Activated T-cell treated with anti-CD3 and anti-CD28 coated beads for 48 hours (primary cell): ENCODE data around the gene KCNQ1.

ENCODE experiments used
- DNase-seq: peaks from one replicate; pipeline ENCODE4 v3.0.0-alpha.2; 2020; ENCODE audit warnings: low read depth

KCNQ1 gene

GRCh38 chr11:2862395-2863275, 417.8 kb downstream of the KCNQ1 start:
- no peak for DNase-seq

DNA sequence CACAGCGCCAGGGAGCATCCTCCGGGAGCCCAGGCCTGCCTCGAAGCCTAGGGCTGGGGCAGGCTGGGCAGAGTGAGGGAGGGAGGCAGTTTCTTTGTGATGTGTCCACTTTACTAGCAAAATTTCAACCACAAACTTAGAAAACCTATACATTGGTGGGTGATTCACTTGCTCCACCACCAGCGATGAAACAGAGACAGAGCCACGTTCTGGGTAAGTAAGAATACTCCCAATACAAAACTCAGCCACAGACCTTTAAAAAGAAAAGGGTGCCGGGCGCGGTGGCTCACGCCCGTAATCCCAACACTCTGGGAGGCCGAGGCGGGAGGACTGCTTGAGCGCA, 418.4 kb downstream of the KCNQ1 start:
- no peak for DNase-seq

DNA sequence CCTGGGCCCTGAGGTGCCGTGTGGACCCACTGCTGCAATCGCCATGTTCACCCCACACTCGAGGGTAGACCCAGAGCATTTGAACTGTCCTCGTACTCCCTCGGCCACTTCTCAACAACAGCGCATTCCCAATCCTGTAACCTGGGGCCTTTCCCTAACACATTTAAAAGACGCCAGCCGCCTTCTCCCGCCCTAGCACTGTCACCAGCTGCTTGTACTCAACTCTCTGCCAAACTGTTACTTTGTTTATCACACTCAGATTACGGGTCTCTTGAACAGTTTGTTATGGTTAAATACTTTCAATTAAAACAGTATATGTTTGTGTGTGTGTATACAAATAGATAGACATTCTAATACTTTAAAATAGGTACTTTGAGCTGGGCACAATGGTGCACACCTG, 420.1 kb downstream of the KCNQ1 start:
- no peak for DNase-seq

DNA sequence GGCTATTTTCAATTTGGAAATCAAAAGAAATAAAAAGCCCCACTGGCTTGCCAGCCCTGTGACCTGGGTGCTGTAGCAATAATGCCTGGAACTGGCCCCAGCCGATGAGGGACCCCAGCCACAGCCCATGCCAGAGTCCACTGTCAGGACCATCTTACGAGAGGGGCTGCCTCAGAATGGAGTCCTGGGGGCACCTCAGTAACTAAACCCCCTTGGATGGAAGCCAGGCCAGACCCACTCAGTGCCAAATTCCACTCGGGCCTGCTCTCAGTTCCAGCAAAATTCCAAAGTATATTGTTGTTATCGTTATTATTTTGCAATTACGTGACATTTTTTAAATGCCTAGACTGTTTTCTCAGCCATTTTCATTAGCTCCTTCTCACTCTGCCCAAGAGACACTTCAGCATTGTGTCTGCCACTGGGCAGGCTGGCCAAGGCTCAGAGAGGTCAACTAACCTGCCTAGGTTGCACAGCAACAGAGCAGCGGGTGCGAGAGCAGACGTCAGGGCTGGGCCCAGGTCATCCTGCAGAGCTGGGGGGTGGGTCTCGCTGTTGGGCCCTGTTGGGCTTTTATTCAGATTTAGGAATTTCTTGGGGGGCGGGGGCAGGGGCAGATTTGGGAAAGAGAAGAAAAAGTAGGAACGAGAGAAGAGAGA, 421.2 kb downstream of the KCNQ1 start:
- no peak for DNase-seq

- no peak for DNase-seq
These were observed 422.3 kb downstream of the KCNQ1 start for GRCh38 chr11:2867142-2867541.

- no peak for DNase-seq
These were observed 423.1 kb downstream of the KCNQ1 start for GRCh38 chr11:2867722-2868505.

GRCh38 chr11:2868506-2869133, 423.8 kb downstream of the KCNQ1 start:
- no peak for DNase-seq

GRCh38 chr11:2869134-2869526, 424.3 kb downstream of the KCNQ1 start:
- DNase-seq, result no peak

DNA sequence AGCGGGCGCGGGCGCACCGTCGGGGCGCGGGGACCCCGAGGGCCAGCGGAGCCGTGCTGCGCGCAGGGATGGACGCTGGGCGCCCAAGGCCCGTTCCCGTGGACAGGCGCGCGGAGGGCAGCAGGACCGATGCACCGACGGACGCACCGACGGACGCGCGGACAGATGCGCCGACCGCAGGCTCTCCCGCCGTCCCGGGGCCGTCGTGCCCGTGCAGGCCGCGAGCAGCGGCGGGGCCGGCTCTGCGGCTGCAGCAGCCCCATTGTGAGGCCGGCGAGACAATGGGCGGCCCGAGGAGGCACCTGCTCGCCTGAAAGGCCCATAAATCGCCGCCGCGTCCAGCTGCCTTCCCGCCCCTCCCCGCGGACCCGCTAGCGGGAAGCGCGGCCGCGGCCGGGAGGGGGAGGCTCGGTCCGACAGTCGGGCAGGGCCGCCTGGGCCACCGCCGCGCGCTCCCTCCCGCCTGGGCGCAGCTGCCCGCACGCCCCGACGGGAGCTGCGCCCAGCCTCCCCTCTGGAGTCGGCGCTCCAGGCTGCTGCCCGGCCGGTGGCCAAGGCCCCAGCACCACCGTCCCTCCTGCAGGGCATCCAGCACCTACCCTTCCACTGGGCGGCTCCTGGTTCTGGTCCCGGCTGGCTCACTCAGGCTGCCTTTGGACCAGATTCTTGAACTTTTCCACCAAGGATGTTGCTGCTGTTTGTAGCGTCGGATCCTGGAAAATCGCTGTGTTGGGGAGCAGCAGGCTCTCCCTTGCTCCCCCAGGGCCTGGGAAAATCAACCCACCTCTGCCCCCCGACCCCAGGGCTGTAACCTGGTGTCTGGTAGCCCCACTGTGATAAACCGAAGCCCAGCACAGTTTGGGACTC, 425.0 kb downstream of the KCNQ1 start:
- no peak for DNase-seq

GRCh38 chr11:2870460-2870859, 425.7 kb downstream of the KCNQ1 start:
- no peak for DNase-seq

- DNase-seq, result no peak
These were observed 426.3 kb downstream of the KCNQ1 start for GRCh38 chr11:2870969-2871680.

- no peak for DNase-seq
These were observed 430.2 kb downstream of the KCNQ1 start for GRCh38 chr11:2874963-2875362.

DNA sequence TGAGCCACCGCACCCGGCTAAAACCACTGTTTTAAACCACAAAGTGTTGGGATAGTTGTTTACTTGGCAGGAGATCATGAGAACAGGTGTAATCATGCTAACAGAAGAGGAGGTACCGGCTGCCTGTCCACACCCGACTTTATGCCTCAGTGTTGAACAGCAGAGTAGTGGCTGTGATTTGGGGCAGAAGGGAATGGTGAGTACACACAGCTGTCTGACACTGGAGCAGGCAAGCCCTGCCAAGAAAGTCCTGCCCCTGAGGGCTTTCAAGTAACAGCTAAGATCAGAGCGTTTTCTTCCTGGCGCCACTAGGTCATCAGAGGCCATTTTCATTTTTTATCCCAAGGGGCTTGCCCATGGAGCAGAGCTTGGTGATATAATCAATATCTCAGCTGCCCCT, 432.7 kb downstream of the KCNQ1 start:
- no peak for DNase-seq

GRCh38 chr11:2878782-2879181, 434.0 kb downstream of the KCNQ1 start:
- no peak for DNase-seq

GRCh38 chr11:2880646-2881045, 435.8 kb downstream of the KCNQ1 start:
- DNase-seq, result no peak

DNA sequence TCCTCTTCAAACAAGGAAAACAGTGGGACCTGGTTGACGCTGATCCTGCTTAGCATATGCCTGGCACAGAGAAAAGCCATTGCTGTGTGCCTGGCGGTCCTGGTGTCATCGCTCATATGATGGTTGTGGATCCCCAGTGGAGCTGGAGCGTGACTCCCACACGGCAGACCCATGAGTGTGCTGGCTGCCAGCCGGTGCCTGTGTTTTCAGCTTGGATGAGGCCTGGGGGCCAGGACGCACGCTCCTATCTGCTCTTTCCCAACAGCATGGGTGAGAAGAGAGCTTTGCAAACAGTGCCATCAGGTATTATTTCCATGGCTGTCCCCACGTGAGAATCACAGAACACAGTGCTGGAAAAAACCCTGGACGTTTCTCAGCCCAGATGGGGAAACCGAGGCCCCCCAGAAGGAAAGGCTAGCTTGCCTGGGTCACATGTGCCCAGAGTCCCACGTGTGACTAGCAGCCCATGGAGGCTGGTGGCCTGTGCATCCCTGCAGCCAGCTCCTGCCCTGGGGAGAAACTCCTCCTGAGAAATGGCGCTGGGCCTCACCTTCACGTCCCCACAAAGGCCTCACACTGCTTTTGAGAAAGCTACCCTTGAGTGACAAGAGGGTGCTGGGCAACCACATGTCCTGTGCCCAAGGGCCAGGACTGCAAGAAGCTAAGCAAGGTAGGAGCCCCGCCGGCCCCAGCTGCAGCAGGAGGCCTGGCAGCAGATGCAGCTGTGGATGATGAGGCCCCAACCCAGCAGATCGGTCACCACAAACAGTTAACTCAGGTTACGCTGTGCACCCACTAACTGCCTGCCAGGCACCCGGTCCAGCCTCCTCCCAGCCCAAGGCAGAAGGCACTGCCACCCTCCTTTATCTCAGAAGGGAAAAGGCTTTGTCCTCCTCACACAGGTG, 436.5 kb downstream of the KCNQ1 start:
- no peak for DNase-seq

DNA sequence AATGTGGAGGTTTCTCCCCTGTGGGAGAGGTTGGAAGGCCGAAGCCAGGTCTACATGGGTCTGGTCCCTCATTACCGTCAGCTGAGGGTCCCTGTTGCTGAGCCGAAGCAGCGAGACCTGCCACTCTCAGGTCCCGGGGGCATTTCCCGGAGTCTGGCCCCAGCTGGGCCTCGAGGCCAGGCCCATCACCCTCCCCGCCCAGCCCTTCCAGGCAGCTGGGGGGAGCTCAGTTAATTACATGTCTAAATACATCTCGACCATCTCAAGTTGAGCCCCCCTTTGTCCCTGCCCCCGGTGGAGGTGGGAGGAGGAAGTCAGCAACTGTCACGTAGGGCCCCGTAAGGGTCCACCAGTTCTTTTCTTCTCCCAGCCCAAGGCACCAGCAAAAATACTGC, 437.2 kb downstream of the KCNQ1 start:
- DNase-seq, result no peak

GRCh38 chr11:2882396-2883110, 437.7 kb downstream of the KCNQ1 start:
- no peak for DNase-seq

GRCh38 chr11:2883640-2883978, 438.8 kb downstream of the KCNQ1 start:
- no peak for DNase-seq
